K562 (cell line): Measurements from ENCODE around the gene CNNM3. TPM values are rescaled to one million over a fixed set of nuclear protein-coding genes. Genes with fewer than 3 reads are reported as not detected.
A peak's percentile ranks its signal among the peaks of the same experiment; 100 is the strongest.

Source experiments
- ATF1 ChIP-seq, 2 experiments: fragments of 450-650 bp in 1 of 2; IDR thresholded peaks; 2 replicates each; pipeline ENCODE4 v1.6.1; 2016; ENCODE audit warnings: missing compliant biosample characterization in 1 of 2, missing genetic modification characterization in 1 of 2
- BCL6 ChIP-seq: fragments of 250-450 bp; sonication (Bioruptor Pico); IDR thresholded peaks from 2 replicates; pipeline ENCODE4 v1.4.0; 2020
- CHD4 ChIP-seq: fragments of 200-600 bp; sonication (generic); IDR thresholded peaks from 3 replicates; pipeline ENCODE4 v1.6.1; 2012; ENCODE audit warnings: low read depth, mild to moderate bottlenecking, mixed read lengths, low read length, inconsistent platforms; ENCODE audit not compliant: insufficient read depth, insufficient replicate concordance, poor library complexity, severe bottlenecking
- EHMT2 ChIP-seq: fragments of 450-650 bp; IDR thresholded peaks from 2 replicates; pipeline ENCODE4 v1.6.1; 2018; ENCODE audit warnings: antibody characterized with exemption
- FOSL1 ChIP-seq: fragments of 200-800 bp; sonication (Bioruptor generic); conservative IDR thresholded peaks from 2 replicates; pipeline ENCODE4 v1.6.1; 2016; ENCODE audit warnings: missing genetic modification characterization, missing compliant biosample characterization
- HDGF ChIP-seq: fragments of 450-650 bp; IDR thresholded peaks from 2 replicates; pipeline ENCODE4 v1.6.1; 2016
- HMGN3 ChIP-seq: IDR thresholded peaks from 2 replicates; pipeline ENCODE4 v1.6.1; 2011; ENCODE audit warnings: borderline replicate concordance, low read depth, mild to moderate bottlenecking, mixed read lengths, low read length; ENCODE audit not compliant: insufficient read length; ENCODE audit errors: extremely low read depth
- HNRNPUL1 ChIP-seq: fragments of 200-400 bp; formaldehyde crosslinking; IDR thresholded peaks from 2 replicates; pipeline ENCODE4 v1.6.1; 2017; ENCODE audit warnings: low read length
- MBD2 ChIP-seq: sonication (generic); IDR thresholded peaks from 2 replicates; pipeline ENCODE4 v1.6.1; 2016; ENCODE audit warnings: low read depth, borderline replicate concordance
- MEF2D ChIP-seq: conservative IDR thresholded peaks from 2 replicates; pipeline ENCODE4 v1.6.1; 2016; ENCODE audit warnings: low read depth, missing genetic modification characterization, missing compliant biosample characterization
- MTA1 ChIP-seq: fragments of 450-650 bp; IDR thresholded peaks from 2 replicates; pipeline ENCODE4 v1.6.1; 2017; ENCODE audit warnings: borderline replicate concordance
- PTTG1 ChIP-seq: fragments of 450-650 bp; IDR thresholded peaks from 2 replicates; pipeline ENCODE4 v1.6.1; 2016; ENCODE audit warnings: low read depth, mild to moderate bottlenecking, missing genetic modification characterization, missing compliant biosample characterization
- YBX1 ChIP-seq: fragments of 450-650 bp; IDR thresholded peaks from 2 replicates; pipeline ENCODE4 v1.7.1; 2016; ENCODE audit warnings: mild to moderate bottlenecking
- ZBTB2 ChIP-seq: fragments of 450-650 bp; IDR thresholded peaks from 2 replicates; pipeline ENCODE4 v1.6.1; 2016; ENCODE audit warnings: antibody characterized with exemption
- ZFP1 ChIP-seq: fragments of 450-650 bp; formaldehyde crosslinking; IDR thresholded peaks from 2 replicates; pipeline ENCODE4 v1.4.0; 2020; ENCODE audit warnings: mild to moderate bottlenecking, mixed read lengths
- ZKSCAN1 ChIP-seq: fragments of 150-350 bp; IDR thresholded peaks from 2 replicates; pipeline ENCODE4 v1.6.1; 2016; ENCODE audit warnings: low read depth, low read length
- ZNF274 ChIP-seq: IDR thresholded peaks from 2 replicates; pipeline ENCODE4 v1.6.1; 2011; ENCODE audit warnings: low read depth, mild to moderate bottlenecking, low read length, moderate library complexity, borderline replicate concordance
- ZNF764 ChIP-seq: fragments of 250-450 bp; sonication (Bioruptor Pico); IDR thresholded peaks from 2 replicates; pipeline ENCODE4 v1.4.0; 2020; ENCODE audit warnings: low read depth, mild to moderate bottlenecking, moderate library complexity
- ZNF77 ChIP-seq: fragments of 250-450 bp; sonication (Bioruptor Pico); IDR thresholded peaks from 2 replicates; pipeline ENCODE4 v1.5.0; 2020
- ZNF830 ChIP-seq: fragments of 250-450 bp; sonication (Bioruptor Pico); IDR thresholded peaks from 2 replicates; pipeline ENCODE4 v1.5.0; 2021; ENCODE audit warnings: mild to moderate bottlenecking
- ZSCAN32 ChIP-seq: fragments of 450-650 bp; formaldehyde crosslinking; IDR thresholded peaks from 2 replicates; pipeline ENCODE4 v1.4.0; 2020; ENCODE audit warnings: mild to moderate bottlenecking, moderate library complexity
- polyA plus RNA-seq, 8 experiments: library from polyadenylated mRNA; depleted of rRNA in 4 of 8; stranded (reverse) in 5 of 8; unstranded in 3 of 8; fragments of >200 nt; fragmentation: Nextera tagmentation in 2 of 8; fragmentation: Illumina TruSeq in 1 of 8; extraction: Ambion mirVana in 2 of 8; extraction: Trizol in 1 of 8; gene quantifications; 2 replicates each; pipeline versions ENCODE4 v1.2.1 to v1.2.3, GENCODE V29; 2011 to 2014; ENCODE audit warnings: inconsistent platforms in 1 of 8, missing spikeins in 1 of 8
- total RNA-seq, 7 experiments: library from RNA; depleted of rRNA in 6 of 7; stranded (reverse); fragments of >200 nt in 6 of 7; fragmentation: Illumina TruSeq in 2 of 7; extraction: Trizol in 2 of 7; gene quantifications; 2 replicates each; pipeline versions ENCODE4 v1.2.1 to v1.2.3, GENCODE V29; 2011 to 2021; ENCODE audit warnings: low replicate concordance in 1 of 7
- TF ChIP-seq, protein P1 (sequence below): sonication (generic); formaldehyde crosslinking; IDR thresholded peaks from 2 replicates; pipeline ENCODE4 v1.8.0; 2022; ENCODE audit warnings: mild to moderate bottlenecking, missing genetic modification reagents
- TF ChIP-seq, protein P2 (sequence below): sonication (generic); formaldehyde crosslinking; IDR thresholded peaks from 2 replicates; pipeline ENCODE4 v1.8.0; 2023; ENCODE audit warnings: mild to moderate bottlenecking, missing genetic modification reagents

The CNNM3 gene
- total and polyA plus RNA-seq, 9 of the 15 experiments (the other 6 are each of a cell fraction or from before 2014, with no cell fraction given) = 1.4 to 16.9 (median 6.5) TPM

- TF ChIP-seq, protein P1, sequence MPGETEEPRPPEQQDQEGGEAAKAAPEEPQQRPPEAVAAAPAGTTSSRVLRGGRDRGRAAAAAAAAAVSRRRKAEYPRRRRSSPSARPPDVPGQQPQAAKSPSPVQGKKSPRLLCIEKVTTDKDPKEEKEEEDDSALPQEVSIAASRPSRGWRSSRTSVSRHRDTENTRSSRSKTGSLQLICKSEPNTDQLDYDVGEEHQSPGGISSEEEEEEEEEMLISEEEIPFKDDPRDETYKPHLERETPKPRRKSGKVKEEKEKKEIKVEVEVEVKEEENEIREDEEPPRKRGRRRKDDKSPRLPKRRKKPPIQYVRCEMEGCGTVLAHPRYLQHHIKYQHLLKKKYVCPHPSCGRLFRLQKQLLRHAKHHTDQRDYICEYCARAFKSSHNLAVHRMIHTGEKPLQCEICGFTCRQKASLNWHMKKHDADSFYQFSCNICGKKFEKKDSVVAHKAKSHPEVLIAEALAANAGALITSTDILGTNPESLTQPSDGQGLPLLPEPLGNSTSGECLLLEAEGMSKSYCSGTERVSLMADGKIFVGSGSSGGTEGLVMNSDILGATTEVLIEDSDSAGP = no peak
- TF ChIP-seq HNRNPUL1 = no peak
- no peak for TF ChIP-seq MEF2D
- no peak for TF ChIP-seq PTTG1 (tag)
- no peak for TF ChIP-seq ZSCAN32 (CRISPR knock-in tag)
- no peak for TF ChIP-seq YBX1
- TF ChIP-seq ZFP1 (CRISPR knock-in tag) = no peak
- no peak for TF ChIP-seq ATF1 (CRISPR knock-in tag; IDR thresholded peaks at IDR 0.05)
- TF ChIP-seq ATF1 (tag; IDR thresholded peaks at IDR 0.05) = peak; percentile 66
- no peak for TF ChIP-seq ZNF77 (CRISPR knock-in tag)
- no peak for TF ChIP-seq ZNF764 (CRISPR knock-in tag)
- TF ChIP-seq BCL6 (CRISPR knock-in tag) = no peak
- TF ChIP-seq CHD4 = no peak
- TF ChIP-seq FOSL1 (tag) = no peak
- peak; percentile 87 for TF ChIP-seq MBD2
- TF ChIP-seq HMGN3 = peak; percentile 50
- no peak for TF ChIP-seq MTA1
- no peak for TF ChIP-seq ZNF274
- TF ChIP-seq HDGF = no peak
- TF ChIP-seq ZBTB2 = no peak
- TF ChIP-seq ZNF830 (CRISPR knock-in tag) = no peak
- no peak for TF ChIP-seq ZKSCAN1
- no peak for TF ChIP-seq EHMT2
- TF ChIP-seq, protein P2, sequence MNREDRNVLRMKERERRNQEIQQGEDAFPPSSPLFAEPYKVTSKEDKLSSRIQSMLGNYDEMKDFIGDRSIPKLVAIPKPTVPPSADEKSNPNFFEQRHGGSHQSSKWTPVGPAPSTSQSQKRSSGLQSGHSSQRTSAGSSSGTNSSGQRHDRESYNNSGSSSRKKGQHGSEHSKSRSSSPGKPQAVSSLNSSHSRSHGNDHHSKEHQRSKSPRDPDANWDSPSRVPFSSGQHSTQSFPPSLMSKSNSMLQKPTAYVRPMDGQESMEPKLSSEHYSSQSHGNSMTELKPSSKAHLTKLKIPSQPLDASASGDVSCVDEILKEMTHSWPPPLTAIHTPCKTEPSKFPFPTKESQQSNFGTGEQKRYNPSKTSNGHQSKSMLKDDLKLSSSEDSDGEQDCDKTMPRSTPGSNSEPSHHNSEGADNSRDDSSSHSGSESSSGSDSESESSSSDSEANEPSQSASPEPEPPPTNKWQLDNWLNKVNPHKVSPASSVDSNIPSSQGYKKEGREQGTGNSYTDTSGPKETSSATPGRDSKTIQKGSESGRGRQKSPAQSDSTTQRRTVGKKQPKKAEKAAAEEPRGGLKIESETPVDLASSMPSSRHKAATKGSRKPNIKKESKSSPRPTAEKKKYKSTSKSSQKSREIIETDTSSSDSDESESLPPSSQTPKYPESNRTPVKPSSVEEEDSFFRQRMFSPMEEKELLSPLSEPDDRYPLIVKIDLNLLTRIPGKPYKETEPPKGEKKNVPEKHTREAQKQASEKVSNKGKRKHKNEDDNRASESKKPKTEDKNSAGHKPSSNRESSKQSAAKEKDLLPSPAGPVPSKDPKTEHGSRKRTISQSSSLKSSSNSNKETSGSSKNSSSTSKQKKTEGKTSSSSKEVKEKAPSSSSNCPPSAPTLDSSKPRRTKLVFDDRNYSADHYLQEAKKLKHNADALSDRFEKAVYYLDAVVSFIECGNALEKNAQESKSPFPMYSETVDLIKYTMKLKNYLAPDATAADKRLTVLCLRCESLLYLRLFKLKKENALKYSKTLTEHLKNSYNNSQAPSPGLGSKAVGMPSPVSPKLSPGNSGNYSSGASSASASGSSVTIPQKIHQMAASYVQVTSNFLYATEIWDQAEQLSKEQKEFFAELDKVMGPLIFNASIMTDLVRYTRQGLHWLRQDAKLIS (CRISPR knock-in tag) = no peak
Measured at GRCh38 chr2:96816127-96816835, at the start of gene CNNM3 (continued).
